NCI-H1694 treated with DMSO at 0.1 percent for 48 hours (cell line): Measurements from ENCODE around the gene RUNX2.

Experiments used
- DNase-seq: peaks from one replicate; lab custom pipeline; 2025; lab: John Stamatoyannopoulos, UW

Gene RUNX2

GRCh38 chr6:45483501-45483900, 155.4 kb downstream of the RUNX2 start:
- DNase-seq = no peak

- no peak for DNase-seq
These were observed 158.6 kb downstream of the RUNX2 start for GRCh38 chr6:45486736-45487135.

- no peak for DNase-seq
These were observed 159.5 kb downstream of the RUNX2 start for GRCh38 chr6:45487645-45488044.

GRCh38 chr6:45488269-45488668, 160.1 kb downstream of the RUNX2 start:
- DNase-seq = no peak

GRCh38 chr6:45488889-45489288, 160.8 kb downstream of the RUNX2 start:
- no peak for DNase-seq

- DNase-seq = no peak
These were observed 163.1 kb downstream of the RUNX2 start for GRCh38 chr6:45491048-45491735.

GRCh38 chr6:45491874-45492273, 163.7 kb downstream of the RUNX2 start:
- DNase-seq = no peak

GRCh38 chr6:45493761-45494160, 165.6 kb downstream of the RUNX2 start:
- no peak for DNase-seq

- DNase-seq = no peak
These were observed 166.4 kb downstream of the RUNX2 start for GRCh38 chr6:45494416-45495135.

- DNase-seq = no peak
These were observed 167.4 kb downstream of the RUNX2 start for GRCh38 chr6:45495429-45496084.

GRCh38 chr6:45496085-45496433, 167.9 kb downstream of the RUNX2 start:
- DNase-seq = no peak

- DNase-seq = no peak
These were observed 170.5 kb downstream of the RUNX2 start for GRCh38 chr6:45498591-45498990.

- DNase-seq = no peak
These were observed 173.0 kb downstream of the RUNX2 start for GRCh38 chr6:45500924-45501816.

GRCh38 chr6:45502456-45502855, 174.3 kb downstream of the RUNX2 start:
- no peak for DNase-seq

- DNase-seq = no peak
These were observed 176.8 kb downstream of the RUNX2 start for GRCh38 chr6:45504947-45505346.

GRCh38 chr6:45505470-45505869, 177.3 kb downstream of the RUNX2 start:
- DNase-seq = no peak

GRCh38 chr6:45507186-45507585, 179.1 kb downstream of the RUNX2 start:
- DNase-seq = no peak

GRCh38 chr6:45509426-45509825, 181.3 kb downstream of the RUNX2 start:
- no peak for DNase-seq

- no peak for DNase-seq
These were observed 184.6 kb downstream of the RUNX2 start for GRCh38 chr6:45512717-45513116.

- DNase-seq = no peak
These were observed 185.1 kb downstream of the RUNX2 start for GRCh38 chr6:45513213-45513618.

GRCh38 chr6:45513843-45514242, 185.7 kb downstream of the RUNX2 start:
- no peak for DNase-seq
